Measurements from ENCODE around the gene PAX5. TPM values are rescaled to one million over a fixed set of nuclear protein-coding genes. Genes with fewer than 3 reads are reported as not detected.

The PAX5 gene
- total and polyA plus RNA-seq, 9 donors = 0.02 to 0.28 (median 0.05) TPM; not detected in 6

DNA sequence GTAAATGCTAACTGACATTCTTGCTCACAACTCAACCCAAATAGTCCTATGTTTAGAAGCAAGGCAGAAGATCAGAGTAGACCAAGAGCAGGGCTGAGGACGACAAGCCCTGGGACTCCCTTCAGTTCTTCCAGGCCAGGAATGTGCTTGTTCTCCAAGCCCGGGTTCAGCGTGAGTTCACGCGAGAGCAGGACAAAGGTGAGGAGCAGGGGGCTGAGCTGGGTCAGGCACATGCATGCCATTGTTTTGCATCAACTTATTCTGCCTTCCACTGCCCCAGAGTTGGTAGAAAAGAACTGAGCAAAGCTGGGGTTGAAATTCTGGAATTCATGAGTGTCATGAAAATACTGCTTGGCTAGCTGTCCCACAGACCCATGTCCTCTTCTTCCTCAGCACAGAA is 206.5 kb downstream of the PAX5 start:
- TF ChIP-seq POLR2A (IDR thresholded peaks at IDR 0.05) (no peak), EP300 (IDR thresholded peaks at IDR 0.05) (no peak)
- TF ChIP-seq, protein P1, sequence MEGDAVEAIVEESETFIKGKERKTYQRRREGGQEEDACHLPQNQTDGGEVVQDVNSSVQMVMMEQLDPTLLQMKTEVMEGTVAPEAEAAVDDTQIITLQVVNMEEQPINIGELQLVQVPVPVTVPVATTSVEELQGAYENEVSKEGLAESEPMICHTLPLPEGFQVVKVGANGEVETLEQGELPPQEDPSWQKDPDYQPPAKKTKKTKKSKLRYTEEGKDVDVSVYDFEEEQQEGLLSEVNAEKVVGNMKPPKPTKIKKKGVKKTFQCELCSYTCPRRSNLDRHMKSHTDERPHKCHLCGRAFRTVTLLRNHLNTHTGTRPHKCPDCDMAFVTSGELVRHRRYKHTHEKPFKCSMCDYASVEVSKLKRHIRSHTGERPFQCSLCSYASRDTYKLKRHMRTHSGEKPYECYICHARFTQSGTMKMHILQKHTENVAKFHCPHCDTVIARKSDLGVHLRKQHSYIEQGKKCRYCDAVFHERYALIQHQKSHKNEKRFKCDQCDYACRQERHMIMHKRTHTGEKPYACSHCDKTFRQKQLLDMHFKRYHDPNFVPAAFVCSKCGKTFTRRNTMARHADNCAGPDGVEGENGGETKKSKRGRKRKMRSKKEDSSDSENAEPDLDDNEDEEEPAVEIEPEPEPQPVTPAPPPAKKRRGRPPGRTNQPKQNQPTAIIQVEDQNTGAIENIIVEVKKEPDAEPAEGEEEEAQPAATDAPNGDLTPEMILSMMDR (IDR thresholded peaks at IDR 0.05) = no peak

DNA sequence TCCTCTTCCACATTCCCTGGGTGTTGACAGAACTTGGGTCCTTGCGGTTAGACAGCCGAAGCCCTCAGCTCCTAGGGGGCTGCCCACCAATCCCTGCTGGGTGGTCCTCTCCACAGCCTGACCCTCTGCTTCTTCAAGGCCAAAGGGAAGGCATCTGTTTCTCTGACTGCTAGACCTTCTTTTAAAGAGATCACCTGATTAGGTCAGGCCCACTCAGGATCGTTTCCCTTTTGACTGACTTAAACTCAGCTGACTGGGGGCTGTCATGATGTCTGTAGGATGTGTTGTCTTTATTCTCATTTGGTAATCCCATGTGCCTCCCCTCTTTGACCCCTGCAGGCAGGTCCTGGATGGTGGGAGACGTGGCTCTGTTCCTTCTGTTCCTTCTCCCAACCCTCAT is 207.5 kb downstream of the PAX5 start:
- Histone ChIP-seq H3K4me1 (ENCODE audit: insufficient read depth) (no peaks in the 10 kb centered on the region), H3K9me3 (no peaks in the 10 kb centered on the region), H3K36me3 (no peaks in the 10 kb centered on the region), H3K4me3 (no peak overlapping the region), H3K27me3 (no peaks in the 10 kb centered on the region), H3K27ac (no peak overlapping the region)
- DNase-seq = no peak
- intact Hi-C loops (cut with DNase I) = no loop called here
- TF ChIP-seq POLR2A (IDR thresholded peaks at IDR 0.05) (no peak), EP300 (IDR thresholded peaks at IDR 0.05) (no peak)
- TF ChIP-seq, protein P1 (IDR thresholded peaks at IDR 0.05) = no peak
- 84 to 94% (median 87%) methylated on average over 4 of the region's 4 CpGs for WGBS, 3 donors

More for the DNA sequence above, 206.5 kb downstream of the PAX5 start:
- no peak overlapping the region for H3K27ac ChIP-seq
- H3K4me3 ChIP-seq = no peak overlapping the region
- H3K9me3 ChIP-seq = no peaks in the 10 kb centered on the region
- no peaks in the 10 kb centered on the region for H3K36me3 ChIP-seq
- no peaks in the 10 kb centered on the region for H3K27me3 ChIP-seq
- 53 to 70% (median 57%) methylated on average over 5 of the region's 5 CpGs for WGBS, 3 donors
- DNase-seq = no peak
- H3K4me1 ChIP-seq (ENCODE audit: insufficient read depth) = no peaks in the 10 kb centered on the region
- intact Hi-C loops (cut with DNase I) = no loop called here

- Histone ChIP-seq H3K9me3 (no peaks in the 10 kb centered on the region), H3K27ac (no peak overlapping the region), H3K27me3 (no peaks in the 10 kb centered on the region), H3K36me3 (no peaks in the 10 kb centered on the region), H3K4me3 (no peak overlapping the region), H3K4me1 (ENCODE audit: insufficient read depth) (no peaks in the 10 kb centered on the region)
- 89% methylated on average over 8 of the region's 8 CpGs for WGBS, 3 donors
- intact Hi-C loops (cut with DNase I) = no loop called here
- TF ChIP-seq POLR2A (IDR thresholded peaks at IDR 0.05) (no peak), EP300 (IDR thresholded peaks at IDR 0.05) (no peak)
- TF ChIP-seq, protein P1 (IDR thresholded peaks at IDR 0.05) = no peak
- DNase-seq = no peak
These were observed 208.9 kb downstream of the PAX5 start for GRCh38 chr9:36825179-36825578.

GRCh38 chr9:36823934-36824333 is 210.1 kb downstream of the PAX5 start:
- Histone ChIP-seq H3K4me1 (ENCODE audit: insufficient read depth) (no peaks in the 10 kb centered on the region), H3K9me3 (no peaks in the 10 kb centered on the region), H3K27ac (no peak overlapping the region), H3K4me3 (no peak overlapping the region), H3K36me3 (no peaks in the 10 kb centered on the region), H3K27me3 (no peaks in the 10 kb centered on the region)
- intact Hi-C loops (cut with DNase I) = no loop called here
- TF ChIP-seq, protein P1 (IDR thresholded peaks at IDR 0.05) = no peak
- no peak for TF ChIP-seq POLR2A (IDR thresholded peaks at IDR 0.05)
- no peak for TF ChIP-seq EP300 (IDR thresholded peaks at IDR 0.05)
- no peak for DNase-seq
- WGBS, 3 donors = 90 to 97% (median 91%) methylated on average over 5 of the region's 5 CpGs

Data from ovary (tissue), 9 donors.